A549 (cell line): Measurements from ENCODE around the gene PHEX.

Experiments used
- EHMT2 ChIP-seq: fragments of 200-600 bp; sonication (generic); IDR thresholded peaks from 2 replicates; pipeline ENCODE4 v1.6.1; 2016; ENCODE audit warnings: antibody characterized with exemption, low read depth, mild to moderate bottlenecking, moderate library complexity
- EP300 ChIP-seq, 2 experiments: fragments of >200 bp; sonication (Bioruptor Twin); formaldehyde crosslinking; IDR thresholded peaks; 2 replicates in 1 of 2; 3 replicates in 1 of 2; pipeline ENCODE4 v1.6.1; 2016 to 2017
- KDM1A ChIP-seq: fragments of 200-600 bp; sonication (generic); IDR thresholded peaks from 2 replicates; pipeline ENCODE4 v1.6.1; 2016; ENCODE audit warnings: low read depth, mild to moderate bottlenecking
- MAZ ChIP-seq: fragments of 150-350 bp; IDR thresholded peaks from 2 replicates; pipeline ENCODE4 v1.6.1; 2014; ENCODE audit warnings: antibody characterized with exemption, low read depth, low read length, borderline replicate concordance
- PHF8 ChIP-seq: fragments of 200-600 bp; sonication (generic); IDR thresholded peaks from 2 replicates; pipeline ENCODE4 v1.6.1; 2016; ENCODE audit warnings: low read depth, mild to moderate bottlenecking, antibody characterized with exemption, moderate library complexity, borderline replicate concordance
- POLR2A ChIP-seq: IDR thresholded peaks from 2 replicates; pipeline ENCODE4 v1.6.1; 2012; ENCODE audit warnings: mild to moderate bottlenecking, low read length
- TF ChIP-seq, protein P1 (sequence below): IDR thresholded peaks from 2 replicates; pipeline ENCODE4 v1.6.1; 2012
- TF ChIP-seq, protein P2 (sequence below): fragments of >200 bp; sonication (Bioruptor Twin); formaldehyde crosslinking; IDR thresholded peaks from 3 replicates; pipeline ENCODE4 v1.5.1; 2016
- TF ChIP-seq, protein P3 (sequence below): fragments of 450-650 bp; IDR thresholded peaks from 2 replicates; pipeline ENCODE4 v1.6.1; 2014; ENCODE audit warnings: antibody characterized with exemption

DNA sequence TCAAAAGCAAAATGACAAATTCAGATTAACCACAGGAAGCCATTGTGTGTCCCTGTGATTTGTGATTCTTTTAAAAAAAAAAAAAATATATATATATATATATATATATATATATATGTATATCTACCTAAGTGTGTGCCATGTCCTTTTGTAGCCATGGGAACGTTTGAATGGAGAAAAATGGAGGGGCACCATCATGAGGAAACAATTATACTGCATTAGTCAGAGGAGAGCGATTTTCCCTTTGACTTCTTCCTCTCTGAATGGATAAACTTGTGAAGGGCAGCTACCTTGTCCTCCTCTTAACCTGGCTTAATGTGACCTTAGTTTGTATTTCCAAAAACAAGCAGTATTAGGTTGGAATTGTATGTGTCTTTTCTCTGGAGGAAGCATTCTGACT is 217.2 kb downstream of the PHEX start:
- no peak for TF ChIP-seq KDM1A
- no peak for TF ChIP-seq EP300 (IDR thresholded peaks at IDR 0.05)
- TF ChIP-seq POLR2A = no peak
- TF ChIP-seq, protein P1, sequence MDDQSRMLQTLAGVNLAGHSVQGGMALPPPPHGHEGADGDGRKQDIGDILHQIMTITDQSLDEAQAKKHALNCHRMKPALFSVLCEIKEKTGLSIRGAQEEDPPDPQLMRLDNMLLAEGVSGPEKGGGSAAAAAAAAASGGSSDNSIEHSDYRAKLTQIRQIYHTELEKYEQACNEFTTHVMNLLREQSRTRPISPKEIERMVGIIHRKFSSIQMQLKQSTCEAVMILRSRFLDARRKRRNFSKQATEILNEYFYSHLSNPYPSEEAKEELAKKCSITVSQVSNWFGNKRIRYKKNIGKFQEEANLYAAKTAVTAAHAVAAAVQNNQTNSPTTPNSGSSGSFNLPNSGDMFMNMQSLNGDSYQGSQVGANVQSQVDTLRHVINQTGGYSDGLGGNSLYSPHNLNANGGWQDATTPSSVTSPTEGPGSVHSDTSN = no peak
- TF ChIP-seq, protein P2, sequence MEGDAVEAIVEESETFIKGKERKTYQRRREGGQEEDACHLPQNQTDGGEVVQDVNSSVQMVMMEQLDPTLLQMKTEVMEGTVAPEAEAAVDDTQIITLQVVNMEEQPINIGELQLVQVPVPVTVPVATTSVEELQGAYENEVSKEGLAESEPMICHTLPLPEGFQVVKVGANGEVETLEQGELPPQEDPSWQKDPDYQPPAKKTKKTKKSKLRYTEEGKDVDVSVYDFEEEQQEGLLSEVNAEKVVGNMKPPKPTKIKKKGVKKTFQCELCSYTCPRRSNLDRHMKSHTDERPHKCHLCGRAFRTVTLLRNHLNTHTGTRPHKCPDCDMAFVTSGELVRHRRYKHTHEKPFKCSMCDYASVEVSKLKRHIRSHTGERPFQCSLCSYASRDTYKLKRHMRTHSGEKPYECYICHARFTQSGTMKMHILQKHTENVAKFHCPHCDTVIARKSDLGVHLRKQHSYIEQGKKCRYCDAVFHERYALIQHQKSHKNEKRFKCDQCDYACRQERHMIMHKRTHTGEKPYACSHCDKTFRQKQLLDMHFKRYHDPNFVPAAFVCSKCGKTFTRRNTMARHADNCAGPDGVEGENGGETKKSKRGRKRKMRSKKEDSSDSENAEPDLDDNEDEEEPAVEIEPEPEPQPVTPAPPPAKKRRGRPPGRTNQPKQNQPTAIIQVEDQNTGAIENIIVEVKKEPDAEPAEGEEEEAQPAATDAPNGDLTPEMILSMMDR = no peak
- TF ChIP-seq MAZ = no peak
- TF ChIP-seq, protein P3, sequence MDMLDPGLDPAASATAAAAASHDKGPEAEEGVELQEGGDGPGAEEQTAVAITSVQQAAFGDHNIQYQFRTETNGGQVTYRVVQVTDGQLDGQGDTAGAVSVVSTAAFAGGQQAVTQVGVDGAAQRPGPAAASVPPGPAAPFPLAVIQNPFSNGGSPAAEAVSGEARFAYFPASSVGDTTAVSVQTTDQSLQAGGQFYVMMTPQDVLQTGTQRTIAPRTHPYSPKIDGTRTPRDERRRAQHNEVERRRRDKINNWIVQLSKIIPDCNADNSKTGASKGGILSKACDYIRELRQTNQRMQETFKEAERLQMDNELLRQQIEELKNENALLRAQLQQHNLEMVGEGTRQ = no peak
- no peak for TF ChIP-seq EHMT2
- TF ChIP-seq PHF8 = no peak
